ENCODE data around the gene SNX15.

The SNX15 gene

GRCh38 chr11:65056999-65057398, 29.8 kb downstream of the SNX15 start:
- DNase-seq (ENCODE audit: low read depth): no peak
- TF ChIP-seq CTCF (conservative IDR thresholded peaks at IDR 0.05; ENCODE audit: low read depth, low read length): no peak
- H3K4me3 ChIP-seq (ENCODE audit: low read length): no peak overlapping the region

GRCh38 chr11:65057526-65057925, 30.3 kb downstream of the SNX15 start:
- no peak for TF ChIP-seq CTCF (conservative IDR thresholded peaks at IDR 0.05; ENCODE audit: low read depth, low read length)
- no peak for DNase-seq (ENCODE audit: low read depth)
- no peak overlapping the region for H3K4me3 ChIP-seq (ENCODE audit: low read length)

GRCh38 chr11:65058012-65058411, 30.8 kb downstream of the SNX15 start:
- no peak for DNase-seq (ENCODE audit: low read depth)
- TF ChIP-seq CTCF (conservative IDR thresholded peaks at IDR 0.05; ENCODE audit: low read depth, low read length): no peak
- H3K4me3 ChIP-seq (ENCODE audit: low read length): no peak overlapping the region

- H3K4me3 ChIP-seq (ENCODE audit: low read length): no peak within 1 kb of the TSS
- no peak for TF ChIP-seq CTCF (conservative IDR thresholded peaks at IDR 0.05; ENCODE audit: low read depth, low read length)
- DNase-seq (ENCODE audit: low read depth): no peak
Observed at GRCh38 chr11:65058419-65059054, 31.3 kb downstream of the SNX15 start, which contains the start of gene NAALADL1. TSS of gene NAALADL1 (minus strand) at chr11:65058553. CDS start at chr11:65058521, 32 bp downstream.

GRCh38 chr11:65059523-65059922, 32.3 kb downstream of the SNX15 start:
- TF ChIP-seq CTCF (conservative IDR thresholded peaks at IDR 0.05; ENCODE audit: low read depth, low read length): no peak
- DNase-seq (ENCODE audit: low read depth): no peak
- no peak overlapping the region for H3K4me3 ChIP-seq (ENCODE audit: low read length)

- no peak for DNase-seq (ENCODE audit: low read depth)
- TF ChIP-seq CTCF (conservative IDR thresholded peaks at IDR 0.05; ENCODE audit: low read depth, low read length): no peak
- H3K4me3 ChIP-seq (ENCODE audit: low read length): no peak overlapping the region
Observed at GRCh38 chr11:65059959-65060824, 33.0 kb downstream of the SNX15 start.

Data from retinal pigment epithelial cell (primary cell).